GM19324 (cell line): ENCODE data around the gene AAMP.
"Not testable (repeated sequence)": the region's sequence is repeated elsewhere in the genome, so short reads cannot be mapped to it uniquely, and the experiment has no call there.

Experiments
- ATAC-seq: cut with Tn5 transposase; IDR thresholded peaks from one replicate; pipeline ENCODE4 v1.9.1; 2021; ENCODE audit warnings: mild to moderate bottlenecking, moderate library complexity; ENCODE audit not compliant: unreplicated experiment, low FRiP score

Gene AAMP, protein sequence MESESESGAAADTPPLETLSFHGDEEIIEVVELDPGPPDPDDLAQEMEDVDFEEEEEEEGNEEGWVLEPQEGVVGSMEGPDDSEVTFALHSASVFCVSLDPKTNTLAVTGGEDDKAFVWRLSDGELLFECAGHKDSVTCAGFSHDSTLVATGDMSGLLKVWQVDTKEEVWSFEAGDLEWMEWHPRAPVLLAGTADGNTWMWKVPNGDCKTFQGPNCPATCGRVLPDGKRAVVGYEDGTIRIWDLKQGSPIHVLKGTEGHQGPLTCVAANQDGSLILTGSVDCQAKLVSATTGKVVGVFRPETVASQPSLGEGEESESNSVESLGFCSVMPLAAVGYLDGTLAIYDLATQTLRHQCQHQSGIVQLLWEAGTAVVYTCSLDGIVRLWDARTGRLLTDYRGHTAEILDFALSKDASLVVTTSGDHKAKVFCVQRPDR

GRCh38 chr2:218269900-218270720, at the start of gene AAMP, which contains the start of gene PNKD:
Gene AAMP, minus strand, starts transcription at chr2:218270137. Its CDS starts 51 bp downstream, at chr2:218270086.
Gene PNKD, plus strand, starts transcription at chr2:218270519. Its CDS starts 17 bp downstream, at chr2:218270536.
- ATAC-seq: peak; percentile 93

DNA sequence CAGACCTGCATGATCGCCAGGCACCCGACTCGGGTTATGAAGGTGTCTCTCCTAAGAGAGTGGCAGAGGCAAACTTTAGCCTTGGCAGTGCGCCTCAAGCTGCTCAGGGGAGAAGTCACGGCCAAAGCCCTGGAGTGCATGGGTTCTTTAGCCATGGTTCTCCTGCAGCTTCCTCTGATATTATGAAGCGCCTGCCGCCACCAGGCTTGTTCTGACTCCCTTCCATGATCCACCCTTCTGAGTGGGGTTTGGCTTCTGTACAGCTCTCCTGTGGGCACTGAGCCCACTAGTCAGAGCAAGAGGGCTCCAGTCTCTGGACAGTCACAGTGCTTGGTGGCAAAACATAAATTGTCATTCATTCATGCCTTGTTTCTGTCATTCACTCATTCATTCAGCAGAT, 48.3 kb upstream of the AAMP start:
- no peak for ATAC-seq

GRCh38 chr2:218317835-218318234, 47.9 kb upstream of the AAMP start:
- no peak for ATAC-seq

DNA sequence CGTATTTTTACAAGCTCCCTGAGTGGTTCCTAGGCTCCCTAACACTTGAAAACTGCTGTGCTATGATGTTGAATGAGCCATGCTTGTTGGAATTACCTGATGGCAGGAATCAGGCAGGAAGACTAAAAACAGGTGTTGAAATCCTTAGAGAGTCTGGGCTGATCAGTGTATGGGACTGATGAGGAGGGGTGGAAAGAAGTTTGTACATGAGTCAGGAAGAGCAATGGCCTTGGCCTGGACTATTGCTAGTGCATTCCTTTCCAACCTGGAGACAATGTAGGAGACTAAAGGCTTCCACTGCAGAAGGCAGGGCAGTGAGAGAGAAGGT, 47.3 kb upstream of the AAMP start:
- ATAC-seq: no peak

- ATAC-seq: no peak
Observed at GRCh38 chr2:218315397-218315796, 45.5 kb upstream of the AAMP start.

DNA sequence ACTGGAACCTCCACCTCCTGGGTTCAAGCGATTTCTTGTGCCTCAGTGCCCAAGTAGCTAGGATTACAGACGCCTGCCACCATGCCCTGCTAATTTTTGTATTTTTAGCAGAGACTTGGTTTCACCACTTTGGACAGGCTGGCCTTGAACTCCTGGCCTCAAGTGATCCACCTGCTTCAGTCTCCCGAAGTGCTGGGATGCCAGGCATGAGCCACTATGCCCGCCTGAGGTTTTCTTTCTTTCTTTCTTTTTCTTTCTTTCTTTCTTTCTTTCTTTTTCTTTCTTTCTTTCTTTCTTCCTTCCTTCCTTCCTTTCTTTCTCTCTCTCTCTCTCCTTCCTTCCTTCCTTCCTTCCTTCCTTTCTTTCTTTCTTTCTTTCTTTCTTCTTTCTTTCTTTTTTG, 44.8 kb upstream of the AAMP start:
- ATAC-seq: not testable (repeated sequence)

DNA sequence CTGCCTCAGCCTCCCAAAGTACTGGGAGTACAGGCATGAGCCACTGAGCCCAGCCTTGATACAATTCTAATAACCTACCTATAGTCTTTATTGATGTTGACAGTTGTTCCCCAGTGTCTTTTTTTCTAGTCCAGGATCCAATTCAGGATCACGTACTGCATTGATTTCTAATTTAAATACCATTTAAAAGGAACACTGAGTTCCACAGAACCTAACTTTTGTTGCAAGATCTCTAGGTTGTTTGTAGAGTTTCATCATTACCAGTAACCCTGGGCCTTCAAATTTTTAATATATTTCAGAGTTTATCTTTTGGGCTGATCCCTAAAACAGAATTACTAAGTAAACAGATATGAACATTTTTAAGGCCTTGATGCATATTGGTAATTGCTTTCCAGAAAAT, 43.4 kb upstream of the AAMP start:
- ATAC-seq: no peak

- ATAC-seq: no peak
Observed at GRCh38 chr2:218312267-218312756, 42.4 kb upstream of the AAMP start.

DNA sequence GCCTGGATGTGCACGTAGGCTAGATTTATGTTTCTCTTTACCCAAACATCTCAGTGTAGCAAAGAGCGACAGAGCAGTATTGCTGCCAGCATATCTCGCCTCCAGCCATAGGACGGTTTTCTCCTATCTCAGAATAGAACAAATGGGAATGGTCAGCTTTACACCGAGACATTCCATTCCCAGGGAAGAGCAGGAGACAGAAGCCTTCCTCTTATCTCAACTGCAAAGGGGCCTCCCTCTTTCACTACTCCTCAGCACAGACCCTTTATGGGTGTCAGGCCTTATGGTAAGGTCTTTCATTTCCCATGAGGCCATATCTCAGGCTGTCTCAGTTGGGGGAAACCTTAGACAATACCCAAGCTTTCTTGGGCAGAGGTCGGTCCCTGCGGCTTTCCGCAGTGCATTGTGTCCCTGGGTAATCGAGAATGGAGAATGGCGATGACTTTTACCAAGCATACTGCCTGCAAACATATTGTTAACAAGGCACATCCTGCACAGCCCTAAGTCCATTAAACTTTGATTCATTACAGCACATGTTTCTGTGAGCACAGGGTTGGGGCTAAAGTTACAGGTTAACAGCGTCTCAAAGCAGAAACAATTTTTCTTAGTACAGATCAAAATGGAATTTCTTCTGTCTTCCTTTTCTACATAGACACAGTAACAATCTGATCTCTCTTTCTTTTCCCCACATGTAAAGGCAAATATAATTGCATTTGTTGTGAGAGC, 41.8 kb upstream of the AAMP start:
- ATAC-seq: not testable (repeated sequence)

GRCh38 chr2:218310853-218311540, 41.1 kb upstream of the AAMP start:
- no peak for ATAC-seq

DNA sequence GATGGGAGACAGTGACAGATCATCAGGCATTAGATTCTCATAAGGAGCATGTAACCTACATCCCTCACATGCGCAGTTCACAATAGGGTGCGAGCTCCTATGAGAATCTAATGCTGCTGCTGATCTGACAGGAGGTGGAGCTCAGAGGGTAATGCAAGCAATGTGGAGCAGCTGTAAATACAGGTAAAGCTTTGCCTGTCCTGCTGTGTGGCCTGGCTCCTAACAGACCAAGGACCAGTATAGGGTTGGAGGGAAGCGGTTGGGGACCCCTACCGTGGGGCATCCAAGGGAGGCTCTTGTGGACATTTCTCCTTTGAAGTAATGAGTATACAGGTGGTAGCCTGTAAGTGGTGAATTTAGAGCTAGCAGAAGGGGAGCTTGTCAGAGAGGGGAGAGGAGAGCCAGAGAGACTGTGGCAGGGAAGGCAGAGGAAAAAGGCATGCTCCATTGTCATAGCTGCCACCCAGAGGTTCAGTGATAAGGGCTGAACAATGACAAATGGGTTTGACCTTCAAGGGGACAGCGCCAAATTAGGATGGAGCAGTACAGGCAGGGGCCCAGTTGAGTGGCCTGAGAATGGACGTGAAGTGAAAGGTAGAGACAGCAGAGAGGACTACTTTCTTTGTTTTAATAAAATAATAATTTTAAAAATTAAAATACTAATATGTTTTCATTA, 37.6 kb upstream of the AAMP start:
- ATAC-seq: no peak

- no peak for ATAC-seq
Observed at GRCh38 chr2:218306184-218306920, 36.4 kb upstream of the AAMP start.

GRCh38 chr2:218305383-218305782, 35.4 kb upstream of the AAMP start:
- no peak for ATAC-seq

GRCh38 chr2:218301176-218301819, 31.4 kb upstream of the AAMP start:
- ATAC-seq: peak; percentile 79

- no peak for ATAC-seq
Observed at GRCh38 chr2:218300141-218300540, 30.2 kb upstream of the AAMP start.

- ATAC-seq: no peak
Observed at GRCh38 chr2:218298314-218298875, 28.5 kb upstream of the AAMP start.

GRCh38 chr2:218296847-218297246, 26.9 kb upstream of the AAMP start:
- no peak for ATAC-seq

DNA sequence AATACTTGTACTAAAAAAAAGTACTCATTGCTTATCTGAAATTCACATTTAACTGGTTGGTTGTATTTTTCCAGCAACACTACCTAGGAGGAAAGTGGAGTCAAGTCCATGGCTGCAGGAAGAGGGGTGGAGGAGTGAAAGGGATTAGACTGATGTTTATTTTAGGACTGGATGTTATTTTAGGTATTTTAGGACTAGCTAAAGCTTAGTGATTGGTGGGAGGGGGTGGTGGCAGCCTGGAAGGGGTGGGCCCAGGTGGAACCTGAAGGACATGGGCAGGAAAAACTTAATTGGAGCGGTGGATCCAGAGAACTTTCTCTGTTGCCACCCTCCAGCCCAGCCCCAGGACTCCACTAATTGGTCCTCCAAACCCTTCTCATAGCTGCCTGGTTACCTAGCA, 26.3 kb upstream of the AAMP start:
- ATAC-seq: no peak
